NCI-H524 (cell line): ENCODE data around the gene TRAK1.
A peak's percentile ranks its signal among the peaks of the same experiment; 100 is the strongest.

ENCODE experiments used
- DNase-seq, 2 experiments: peaks; one replicate each; lab custom pipeline; 2025; lab: John Stamatoyannopoulos, UW

TRAK1 gene

DNA sequence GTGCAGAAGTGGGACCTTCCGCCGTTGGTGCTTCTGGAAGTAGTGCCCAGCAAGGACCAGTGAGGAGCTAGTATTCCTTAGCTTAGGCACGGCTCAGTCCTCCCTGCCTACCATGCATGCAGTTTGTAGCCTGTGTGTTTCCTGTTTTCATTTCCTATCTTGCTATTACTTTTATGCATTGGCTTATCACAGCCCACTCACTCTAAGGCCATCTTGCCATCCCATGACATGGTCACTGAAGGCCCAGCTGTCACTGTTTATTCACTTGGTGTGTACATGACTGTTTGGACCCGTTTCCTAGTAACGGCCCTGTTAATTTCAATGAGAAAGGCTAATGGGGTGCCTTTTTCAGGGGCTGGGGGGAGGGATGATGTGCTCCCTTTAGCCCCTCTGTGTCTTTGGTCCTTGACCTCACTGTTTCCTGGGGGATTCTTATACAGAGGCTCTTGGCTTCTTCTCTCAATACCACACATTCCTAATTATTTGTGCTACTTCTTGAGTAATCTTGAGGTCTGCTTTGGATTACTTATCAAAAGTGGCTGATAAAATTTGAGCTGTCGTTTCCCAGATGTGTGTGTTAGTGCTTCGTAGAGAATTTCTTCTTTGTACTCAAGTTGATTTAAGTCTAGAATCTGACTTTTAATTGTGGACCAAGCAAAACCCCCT lies 24.5 kb upstream of the TRAK1 start:
- peak in 1 of 2 experiments; percentile 48 for DNase-seq

GRCh38 chr3:42067326-42067725 lies 23.8 kb upstream of the TRAK1 start:
- no peak for DNase-seq

- no peak for DNase-seq
These were observed 22.7 kb upstream of the TRAK1 start for GRCh38 chr3:42068303-42069088.

DNA sequence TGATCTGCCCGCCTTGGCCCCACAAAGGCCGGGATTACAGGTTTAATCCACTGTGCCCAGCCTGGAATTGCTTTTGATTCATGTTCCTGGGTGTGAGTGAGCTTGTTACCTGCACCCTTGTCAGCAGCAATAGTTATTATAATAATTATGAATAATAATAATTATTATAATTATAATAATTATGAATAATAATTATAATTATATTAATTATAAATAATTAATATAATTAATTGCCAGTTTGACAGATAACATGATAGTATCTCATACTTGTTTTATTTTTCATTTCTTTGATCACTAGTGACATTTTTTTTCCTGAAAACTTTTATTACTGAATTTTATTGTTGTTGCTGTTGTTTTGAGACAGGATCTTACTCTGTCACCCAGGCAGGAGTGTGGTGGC lies 21.1 kb upstream of the TRAK1 start:
- DNase-seq = no peak

GRCh38 chr3:42070524-42070923 lies 20.6 kb upstream of the TRAK1 start:
- no peak for DNase-seq

DNA sequence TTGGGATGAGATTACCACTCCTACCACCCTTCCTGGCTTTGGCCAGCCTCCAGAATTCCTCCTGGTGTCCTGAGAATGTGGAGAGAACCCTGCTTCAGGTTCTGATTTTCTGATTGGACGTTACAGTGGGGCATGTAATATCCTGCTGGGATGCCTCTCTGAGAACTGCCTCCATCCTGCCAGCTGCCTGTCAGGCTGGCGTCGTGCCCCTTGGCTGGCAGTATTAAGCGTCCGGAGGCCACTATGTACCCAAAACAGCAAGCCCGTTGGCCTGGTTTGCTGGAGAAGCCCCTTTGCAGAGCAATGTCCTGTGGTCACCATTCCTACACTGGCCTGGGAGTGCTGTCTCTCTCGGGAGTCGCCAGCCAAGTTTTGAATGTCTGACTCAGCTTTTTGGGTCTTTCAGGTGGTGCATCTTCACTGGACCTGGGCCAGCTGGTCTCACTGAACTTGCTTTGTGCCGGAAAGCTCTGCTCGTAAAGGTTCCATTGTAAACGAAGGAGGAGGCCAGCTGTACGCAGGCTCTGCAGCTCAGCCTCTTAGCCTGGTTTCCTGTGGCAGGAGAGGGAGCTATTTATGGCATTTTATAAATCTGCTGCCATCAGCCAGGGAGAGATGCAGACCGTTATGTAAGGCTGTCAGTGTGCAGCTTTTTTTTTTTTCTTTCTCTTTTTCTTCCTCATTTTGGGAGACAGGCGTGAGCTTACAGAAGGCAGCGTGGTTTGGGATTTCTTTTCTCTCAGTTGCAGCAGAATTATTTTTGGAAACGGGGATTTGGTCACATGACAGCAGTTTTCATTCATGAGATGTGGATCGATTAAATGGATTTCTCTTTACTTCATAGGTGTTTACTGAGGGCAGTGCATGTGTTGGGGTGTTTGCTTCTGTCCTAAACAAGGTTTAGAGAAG lies 19.0 kb upstream of the TRAK1 start:
- peak; percentile 84 to 89 for DNase-seq

DNA sequence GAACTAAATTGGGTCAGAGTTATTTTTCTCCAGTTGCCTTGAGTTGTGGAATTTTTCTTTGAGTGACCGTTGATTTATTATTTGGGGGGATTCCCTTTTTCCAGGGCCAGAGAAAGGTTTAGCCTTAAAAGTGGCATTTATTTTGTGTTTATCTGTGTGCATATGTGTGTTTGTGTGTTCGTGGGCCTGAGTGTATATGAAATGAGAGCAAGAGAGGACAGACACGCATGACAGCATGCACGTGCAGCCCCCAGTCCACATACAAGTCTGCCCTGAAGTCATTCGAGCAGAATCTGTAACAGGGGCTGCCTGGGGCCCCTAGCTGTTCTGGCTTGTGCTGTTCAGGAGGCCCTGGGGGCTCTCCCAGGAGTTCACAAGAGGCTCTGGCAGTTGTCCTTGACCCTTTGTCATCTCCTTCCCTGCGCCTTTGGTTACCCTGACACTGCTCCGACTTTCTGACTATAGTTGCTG lies 18.3 kb upstream of the TRAK1 start:
- DNase-seq = no peak

DNA sequence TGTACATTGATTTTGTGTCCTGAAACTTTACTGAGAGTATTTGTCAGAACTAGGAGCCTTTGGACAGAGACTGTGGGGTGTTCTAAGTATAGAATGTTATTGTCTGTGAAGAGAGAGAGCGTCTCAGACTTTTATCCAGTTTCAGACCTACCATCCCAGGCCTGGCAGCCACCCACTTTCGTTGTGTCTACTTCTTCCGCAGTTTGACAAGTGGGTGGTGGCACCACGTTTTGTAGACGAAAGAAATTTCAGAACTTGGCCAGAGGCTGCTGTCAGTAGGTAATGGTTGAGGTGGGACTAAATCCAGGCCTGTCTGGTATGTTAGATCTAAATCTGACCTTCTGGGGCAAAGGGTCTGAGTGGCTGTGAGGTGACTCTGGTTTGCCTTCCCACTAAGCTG lies 13.4 kb upstream of the TRAK1 start:
- DNase-seq = no peak

- no peak for DNase-seq
These were observed 12.5 kb upstream of the TRAK1 start for GRCh38 chr3:42078677-42079076.

GRCh38 chr3:42079701-42080452 lies 11.3 kb upstream of the TRAK1 start:
- DNase-seq = no peak

DNA sequence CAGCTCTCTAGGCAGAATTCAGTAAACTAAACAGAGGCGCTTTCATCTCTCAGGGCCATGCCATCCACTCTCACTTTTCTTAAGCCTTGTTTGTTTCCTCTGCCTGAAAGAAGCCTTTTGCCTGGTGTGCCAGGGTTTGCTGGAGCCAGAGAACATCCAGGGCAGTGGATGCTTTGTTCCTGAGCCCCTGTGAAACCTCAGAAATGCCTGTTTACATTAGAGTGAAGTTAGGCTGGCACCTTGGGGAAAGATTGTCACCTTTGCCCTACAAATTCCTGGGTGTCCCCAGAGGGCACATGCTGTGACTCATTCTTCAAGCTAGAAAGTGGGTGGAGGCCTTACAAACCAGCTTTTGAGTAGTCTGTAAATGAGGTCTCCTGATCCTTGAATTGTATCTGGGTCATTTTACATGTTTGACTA lies 10.7 kb upstream of the TRAK1 start:
- no peak for DNase-seq

- no peak for DNase-seq
These were observed 9.2 kb upstream of the TRAK1 start for GRCh38 chr3:42081838-42082473.

- no peak for DNase-seq
These were observed 6.6 kb upstream of the TRAK1 start for GRCh38 chr3:42084586-42084985.

- DNase-seq = no peak
These were observed 5.3 kb upstream of the TRAK1 start for GRCh38 chr3:42085641-42086376.

DNA sequence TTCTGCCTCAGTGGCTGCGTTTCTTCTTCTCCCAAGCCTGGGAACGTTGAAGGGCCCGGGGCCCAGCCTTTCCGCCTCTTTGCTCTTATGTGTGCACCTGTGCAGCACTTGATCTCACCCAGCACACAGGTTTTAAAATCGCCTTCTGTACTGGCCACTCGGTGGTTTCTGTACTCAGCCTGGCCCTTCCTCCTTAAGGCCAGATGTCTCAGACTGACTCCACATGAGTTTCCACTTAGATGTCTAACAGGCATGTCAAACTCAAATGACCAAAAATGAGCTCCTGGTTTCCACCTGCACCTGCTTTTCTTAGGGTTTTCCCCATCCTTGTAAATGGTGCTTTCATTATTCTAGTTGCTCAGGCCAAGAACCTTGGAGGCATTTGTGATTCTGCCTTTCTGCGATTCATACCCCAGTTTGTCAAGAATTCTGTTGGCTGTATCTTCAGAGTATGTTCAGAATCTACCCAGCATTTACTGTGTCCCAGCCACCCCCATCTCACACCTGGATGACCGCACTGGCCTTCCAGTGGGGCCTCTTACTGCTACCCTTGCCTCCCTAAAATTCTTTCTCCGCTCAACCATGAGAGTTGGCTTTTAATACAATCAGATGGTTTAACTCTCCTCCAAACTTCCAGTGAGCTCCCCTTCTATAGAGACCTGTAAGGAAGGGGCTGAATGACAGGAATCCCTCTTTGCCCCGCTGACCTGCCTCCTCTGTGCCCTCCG lies 2.2 kb upstream of the TRAK1 start:
- DNase-seq = no peak

GRCh38 chr3:42092006-42092405 lies 849 bp downstream of the TRAK1 start:
- DNase-seq = no peak

DNA sequence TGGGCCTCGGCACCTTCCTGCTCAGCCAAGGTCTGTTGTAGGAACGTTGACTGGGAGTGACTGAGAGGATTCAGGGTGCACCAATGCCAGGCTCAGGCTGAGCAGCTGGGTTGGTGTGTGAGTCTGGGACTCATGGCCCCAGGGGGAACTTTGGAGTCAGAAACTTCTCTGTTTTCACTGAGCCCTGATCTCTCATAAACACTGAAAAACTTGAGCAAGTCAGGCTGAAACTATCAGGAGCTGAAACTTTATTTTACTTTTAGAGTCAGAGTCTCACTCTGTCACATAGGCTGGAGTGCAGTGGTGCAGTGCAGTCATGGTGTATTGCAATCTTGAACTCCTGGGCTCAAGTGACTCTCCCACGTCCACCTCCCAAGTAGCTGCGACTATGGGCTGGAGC lies 3.0 kb downstream of the TRAK1 start:
- no peak for DNase-seq

DNA sequence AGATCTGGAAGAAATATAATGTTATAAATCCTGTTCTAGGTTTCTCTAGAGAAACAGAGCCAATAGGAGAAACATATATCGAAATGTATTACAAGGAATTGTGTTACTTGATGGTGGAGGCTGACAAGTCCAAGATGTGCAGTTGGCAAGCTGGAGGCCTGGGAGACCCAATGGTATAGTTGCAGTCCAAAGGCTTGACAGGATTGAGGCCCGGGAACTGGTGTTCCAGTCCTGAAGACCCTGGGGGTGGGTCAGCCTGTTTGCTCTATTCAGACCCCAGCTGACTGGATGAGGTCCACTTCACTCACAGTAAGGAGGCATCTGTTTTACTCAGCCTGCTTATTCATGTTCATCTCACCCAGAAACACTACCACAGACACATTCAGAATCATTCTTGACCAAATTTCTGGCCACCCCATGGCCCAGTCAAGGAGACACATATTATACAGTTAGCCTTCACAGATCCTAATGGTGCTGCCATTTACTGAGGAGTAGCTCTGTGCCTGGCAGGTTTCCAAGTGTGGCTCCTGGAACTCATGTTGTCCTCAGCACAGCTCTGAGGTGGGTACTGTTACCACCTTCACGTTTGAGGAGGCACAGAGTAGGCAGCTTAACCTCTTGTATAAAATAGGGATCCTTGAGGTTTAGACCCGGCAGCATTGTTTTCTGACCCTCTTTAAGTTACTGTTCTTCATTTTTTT lies 3.7 kb downstream of the TRAK1 start:
- no peak for DNase-seq

GRCh38 chr3:42095540-42095939 lies 4.4 kb downstream of the TRAK1 start:
- DNase-seq = no peak
